Activated CD4-positive, alpha-beta T cell treated with anti-CD3 and anti-CD28 coated beads, Interleukin-2, amount 50 U/mL, for 16 hours (primary cell): Measurements from ENCODE around the gene FAM184A.
"Not testable (repeated sequence)": the region's sequence is repeated elsewhere in the genome, so short reads cannot be mapped to it uniquely, and the experiment has no call there.

Source experiments
- DNase-seq: peaks from one replicate; pipeline ENCODE4 v3.0.0-alpha.2; 2020

FAM184A gene

DNA sequence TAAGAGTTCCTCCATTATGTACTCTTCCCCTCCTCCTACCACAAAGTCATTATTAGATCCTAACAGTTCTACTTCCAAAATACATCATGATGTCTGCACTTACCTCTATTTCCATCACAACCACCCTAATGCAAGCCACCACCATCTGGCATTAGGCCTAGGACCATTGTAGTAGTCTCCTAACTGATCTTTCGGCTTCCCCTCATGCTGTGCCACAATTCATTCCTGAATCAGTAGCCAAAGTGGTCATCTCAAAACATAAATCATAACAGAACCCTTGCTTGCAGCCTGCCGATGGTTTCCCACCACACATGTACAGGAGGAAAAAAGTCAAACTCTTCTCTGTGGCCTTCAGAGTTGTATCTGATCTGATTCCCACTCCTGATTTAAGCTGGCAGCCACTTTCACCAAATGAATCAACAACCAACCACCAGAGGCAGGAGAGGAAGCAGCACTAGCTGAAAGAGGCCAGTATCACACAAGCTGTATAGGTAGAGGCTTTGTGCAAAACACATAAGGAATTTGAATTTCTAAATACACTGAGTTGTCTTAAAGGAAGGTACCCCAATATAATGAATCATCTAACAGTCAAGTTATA, 26.1 kb downstream of the FAM184A start:
- peak; percentile 91 for DNase-seq

- no peak for DNase-seq
Observed at GRCh38 chr6:119044255-119044654, 34.2 kb downstream of the FAM184A start.

DNA sequence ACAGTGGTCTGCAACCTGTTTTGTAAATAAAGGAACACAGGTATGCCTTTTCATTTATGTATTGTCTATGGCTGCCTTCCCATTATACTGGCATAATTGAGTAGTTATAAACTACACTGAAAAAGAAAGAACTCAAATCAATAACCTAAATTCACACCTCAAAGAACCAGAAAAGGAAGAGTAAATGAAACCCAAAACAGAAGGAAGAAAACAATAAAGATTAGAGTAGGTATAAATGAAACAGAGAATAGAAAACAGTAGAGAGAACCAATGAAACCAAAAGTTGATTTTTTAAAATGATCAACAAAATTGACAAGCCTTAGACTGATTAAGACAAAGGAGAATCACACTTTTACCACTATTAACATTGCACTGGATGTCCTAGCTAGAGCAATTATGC, 34.7 kb downstream of the FAM184A start:
- DNase-seq = no peak

DNA sequence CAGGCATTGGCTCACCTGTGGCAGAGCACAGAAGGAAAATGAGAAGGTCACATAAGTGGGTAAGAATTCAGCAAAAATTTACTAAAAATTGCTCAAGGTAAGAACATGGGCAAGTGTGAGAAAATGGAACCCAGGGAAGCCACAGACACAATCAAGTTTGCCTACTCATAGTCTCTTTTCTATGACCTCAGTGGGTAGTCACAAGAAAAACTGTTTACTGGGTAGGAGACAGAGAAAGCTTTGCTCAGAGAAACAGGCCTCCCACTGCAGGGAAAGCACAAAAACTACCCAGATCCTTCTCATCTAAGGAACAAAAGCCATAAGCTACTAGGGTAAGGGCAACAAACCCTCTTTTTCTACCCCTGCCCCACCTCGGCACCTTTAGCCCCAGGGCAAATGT, 35.2 kb downstream of the FAM184A start:
- no peak for DNase-seq

DNA sequence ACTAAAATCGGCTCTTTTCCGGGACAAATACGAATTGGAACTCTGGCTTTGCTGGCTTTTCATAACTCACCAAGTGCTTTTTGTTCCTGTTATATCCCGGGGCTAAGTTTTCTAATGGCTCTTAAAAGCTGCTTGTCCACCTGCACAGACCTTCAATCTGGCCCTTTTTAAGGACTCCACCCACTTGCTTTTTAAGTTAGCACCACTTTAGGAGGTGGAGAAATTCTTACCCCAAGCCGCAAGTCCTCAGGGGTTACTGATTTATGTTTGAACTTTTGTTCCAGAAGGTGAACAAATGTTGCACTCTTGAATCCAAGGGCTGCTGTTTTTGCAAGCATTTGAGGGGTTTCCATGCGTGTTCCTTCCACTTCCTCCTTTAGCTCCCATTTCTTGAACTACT, 37.8 kb downstream of the FAM184A start:
- no peak for DNase-seq

GRCh38 chr6:119040229-119040628, 38.2 kb downstream of the FAM184A start:
- no peak for DNase-seq

DNA sequence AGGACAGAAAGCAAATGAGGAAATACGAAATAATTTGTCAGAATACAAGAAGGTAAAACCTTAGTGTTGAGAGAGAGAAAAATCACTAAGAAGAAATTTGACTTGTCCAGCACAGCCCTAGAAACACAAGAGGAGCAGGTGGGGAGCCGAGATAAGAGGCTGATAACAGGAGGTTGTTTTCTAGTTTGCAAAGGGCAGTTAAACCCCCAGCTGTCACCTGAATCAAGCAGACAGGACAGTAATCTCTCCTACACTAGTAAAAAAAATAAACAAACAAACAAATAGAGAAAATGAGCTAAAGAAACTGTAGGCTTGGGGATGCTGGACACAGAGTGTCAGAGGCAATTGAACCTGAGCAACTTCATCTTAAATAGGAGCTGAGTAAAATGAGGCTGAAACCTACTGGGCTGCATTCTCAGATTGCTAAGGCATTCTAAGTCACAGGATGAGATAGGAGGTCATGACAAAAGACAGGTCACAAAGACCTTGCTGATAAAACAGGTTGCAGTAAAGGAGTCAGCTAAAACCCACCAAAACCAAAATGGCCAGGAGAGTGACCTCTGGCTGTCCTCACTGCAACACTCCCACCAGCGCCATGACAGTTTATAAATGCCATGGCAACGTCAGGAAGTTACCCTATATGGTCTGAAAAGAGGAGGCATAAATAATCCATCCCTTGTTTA, 40.4 kb downstream of the FAM184A start:
- DNase-seq = no peak

GRCh38 chr6:119037264-119037663, 41.2 kb downstream of the FAM184A start:
- DNase-seq = no peak

DNA sequence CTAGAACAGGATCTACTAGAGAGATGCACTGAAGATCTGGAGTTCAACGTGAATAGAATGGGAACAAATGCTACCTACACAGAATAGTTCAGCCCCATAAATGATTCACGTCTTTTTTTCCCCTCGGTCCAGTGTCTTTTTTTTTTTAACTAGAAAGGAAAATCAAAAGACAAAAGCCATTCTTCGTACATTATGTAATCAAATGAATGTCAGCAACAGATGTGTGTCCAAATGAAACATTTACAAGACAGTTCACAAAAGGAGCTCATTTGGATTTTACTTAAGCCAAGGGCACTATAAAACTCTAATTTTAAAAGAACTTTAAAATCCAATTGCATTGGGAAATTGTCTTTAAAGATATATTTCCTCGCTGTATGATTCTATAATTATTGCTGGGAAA, 42.4 kb downstream of the FAM184A start:
- DNase-seq = no peak

GRCh38 chr6:119035459-119035858, 43.0 kb downstream of the FAM184A start:
- no peak for DNase-seq

- DNase-seq = no peak
Observed at GRCh38 chr6:119034827-119035458, 43.5 kb downstream of the FAM184A start.

DNA sequence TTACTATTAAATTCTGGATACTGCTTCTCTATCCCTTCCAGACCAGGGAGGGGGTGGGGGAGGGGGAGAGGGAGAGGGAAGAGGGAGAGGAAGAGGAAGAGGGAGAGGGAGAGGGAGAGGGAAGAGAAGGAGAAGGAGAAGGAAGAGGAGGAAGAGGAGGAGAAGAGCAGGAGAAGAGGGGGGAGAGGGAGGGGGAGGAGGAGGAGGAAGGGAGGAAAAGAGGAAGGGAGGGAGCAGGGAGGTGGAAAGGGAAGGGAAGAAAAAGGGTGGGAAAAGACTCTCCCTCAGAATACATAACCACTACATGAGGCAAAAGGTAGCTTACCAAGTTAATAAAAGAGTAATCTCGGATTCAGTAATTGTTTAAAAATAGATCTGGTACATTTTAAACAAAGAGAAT, 46.0 kb downstream of the FAM184A start:
- DNase-seq = no peak

DNA sequence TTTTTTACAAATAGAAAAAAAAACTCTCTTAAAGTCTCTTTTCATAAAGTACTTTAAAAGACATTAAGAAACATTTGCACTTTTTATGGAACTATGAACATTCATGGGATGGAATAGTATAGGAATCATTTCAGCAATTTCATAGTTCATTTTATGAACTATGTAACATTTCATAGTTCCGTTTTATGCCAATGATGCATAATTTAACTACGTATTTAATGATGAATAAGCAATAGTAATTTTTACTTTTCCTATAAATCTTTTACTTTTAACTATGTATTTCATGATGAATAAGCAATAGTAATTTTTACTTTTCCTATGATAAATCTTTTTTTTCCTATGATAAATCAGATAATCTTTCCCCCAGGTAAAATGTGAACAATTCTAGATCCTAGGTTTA, 47.7 kb downstream of the FAM184A start:
- no peak for DNase-seq

- DNase-seq = no peak
Observed at GRCh38 chr6:119028091-119028490, 50.4 kb downstream of the FAM184A start.

GRCh38 chr6:119027465-119027864, 51.0 kb downstream of the FAM184A start:
- DNase-seq = no peak

DNA sequence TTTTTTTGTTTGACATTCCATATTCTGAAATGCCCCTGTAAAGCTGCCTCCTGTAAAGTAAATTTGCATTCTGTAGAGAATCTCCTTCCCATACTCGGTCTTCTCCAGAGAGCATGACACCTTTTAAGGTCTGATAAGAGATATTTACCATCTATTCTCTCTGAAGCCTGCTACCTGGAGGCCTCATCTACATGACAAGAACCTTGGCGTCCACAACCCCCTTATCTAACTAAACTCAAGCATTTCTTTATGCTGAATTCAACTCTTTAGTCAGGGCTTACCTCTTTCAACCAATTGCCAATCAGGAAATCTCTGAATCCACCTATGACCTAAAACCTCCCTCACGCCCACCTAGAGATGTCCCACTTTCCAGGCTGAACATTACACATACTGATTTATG, 51.6 kb downstream of the FAM184A start:
- no peak for DNase-seq

- no peak for DNase-seq
Observed at GRCh38 chr6:119025793-119026192, 52.7 kb downstream of the FAM184A start.

DNA sequence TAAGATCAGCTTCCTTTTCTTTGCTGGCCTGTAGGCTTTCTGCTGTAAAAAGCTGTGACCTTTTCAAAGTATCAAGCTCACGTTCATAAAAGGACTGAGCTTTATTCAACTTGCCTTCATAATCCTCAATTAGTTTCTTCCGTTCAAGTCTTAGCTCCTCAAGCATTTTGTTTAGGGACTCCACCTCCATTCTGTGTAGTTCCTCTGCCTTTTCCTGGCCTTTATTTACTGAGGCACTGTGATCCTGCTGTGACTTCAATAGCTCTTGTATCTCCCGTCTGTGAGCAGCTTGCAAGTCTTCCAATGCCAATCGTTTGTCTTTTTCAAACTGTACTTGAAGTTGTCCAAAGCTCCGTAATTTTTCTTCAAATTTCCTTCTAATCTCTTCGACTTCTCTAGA, 54.4 kb downstream of the FAM184A start:
- no peak for DNase-seq

DNA sequence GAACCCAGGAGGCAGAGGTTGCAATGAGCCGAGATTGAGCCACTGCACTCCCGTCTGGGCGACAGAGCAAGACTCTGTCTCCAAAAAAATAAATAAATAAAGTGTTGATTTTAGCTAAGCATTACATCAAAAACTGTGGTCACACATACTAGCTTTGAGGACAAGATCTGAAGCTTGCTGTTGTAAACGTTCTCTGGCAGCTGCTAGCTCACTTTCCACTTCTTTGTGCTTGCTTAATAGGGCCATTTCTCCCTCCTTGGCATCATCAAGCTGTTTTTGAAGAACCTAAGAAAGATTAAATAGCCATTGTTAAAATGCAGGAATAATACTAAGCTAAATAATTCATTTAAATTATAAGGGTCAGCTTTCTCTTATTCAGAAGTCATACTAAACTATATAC, 55.7 kb downstream of the FAM184A start:
- DNase-seq = no peak

DNA sequence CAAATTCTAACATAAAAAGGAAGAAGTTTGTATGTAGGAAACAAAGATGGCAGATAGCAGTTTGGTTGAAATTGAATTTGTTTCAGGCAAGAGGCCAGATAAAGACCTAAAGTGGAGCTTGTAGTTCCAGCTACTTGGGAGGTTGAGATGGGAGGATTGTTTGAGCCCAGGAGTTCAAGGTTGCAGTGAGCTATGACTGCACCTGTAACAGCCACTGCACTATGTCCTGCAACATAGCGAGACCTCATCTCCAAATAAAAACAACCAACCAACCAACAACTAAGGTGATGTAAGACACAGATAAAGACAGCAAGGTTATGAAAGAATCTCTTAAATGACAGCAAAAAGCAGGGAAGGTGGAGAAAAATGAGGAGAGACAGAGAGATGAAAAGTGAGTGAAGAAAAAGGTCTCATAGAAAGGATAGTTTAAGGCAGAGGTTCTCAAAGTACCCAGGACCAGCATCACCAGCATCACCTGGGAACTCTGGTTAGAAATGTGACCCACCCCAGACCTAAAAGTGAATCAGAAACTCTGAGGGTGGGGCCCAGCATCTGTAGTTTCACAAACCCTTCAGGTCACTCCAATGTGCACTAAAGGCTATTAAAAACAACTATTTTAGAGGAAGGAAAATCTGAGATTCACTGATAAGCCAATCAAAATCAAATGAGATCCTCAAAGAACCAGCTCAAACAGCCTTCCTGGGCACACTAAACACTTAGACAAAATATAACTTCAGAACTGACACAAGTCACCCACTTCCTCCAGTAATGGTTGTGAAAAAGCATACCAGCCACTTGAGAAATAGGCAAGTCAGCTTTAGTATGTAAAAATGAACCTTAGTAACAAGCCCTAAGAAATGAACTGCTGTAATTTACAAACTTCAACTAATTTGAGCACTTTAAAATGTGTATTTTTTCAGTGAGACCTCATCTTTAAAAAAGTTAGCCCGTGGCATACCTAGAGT, 57.6 kb downstream of the FAM184A start:
- peak; percentile 6 for DNase-seq

- not testable (repeated sequence) for DNase-seq
Observed at GRCh38 chr6:119015165-119015564, 63.3 kb downstream of the FAM184A start.

GRCh38 chr6:119012521-119012920, 65.9 kb downstream of the FAM184A start:
- DNase-seq = no peak

DNA sequence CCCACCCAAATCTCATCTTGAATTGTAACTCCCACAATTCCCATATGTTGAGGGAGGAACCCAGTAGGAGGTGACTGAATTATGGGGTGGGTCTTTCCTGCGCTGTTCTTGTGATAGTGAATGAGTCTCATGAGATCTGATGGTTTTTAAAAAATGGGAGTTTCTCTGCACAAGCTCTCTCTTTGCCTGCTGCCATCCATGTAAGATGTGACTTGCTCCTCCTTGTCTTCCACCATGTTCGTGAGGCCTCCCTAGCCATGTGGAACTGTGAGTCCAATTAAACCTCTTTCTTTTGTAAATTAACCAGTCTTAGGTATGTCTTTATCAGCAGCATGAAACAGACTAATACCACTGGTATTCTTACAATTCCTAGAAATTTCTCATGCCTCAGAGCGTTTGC, 69.2 kb downstream of the FAM184A start:
- DNase-seq = not testable (repeated sequence)
